Lower lobe of right lung (tissue), 2 donors: ENCODE results near the gene MYBPH. TPM values are rescaled to one million over a fixed set of nuclear protein-coding genes. Genes with fewer than 3 reads are reported as not detected.

Experiments used
- ATAC-seq, 2 donors: fragments of 200-7000 bp; cut with Tn5 transposase; one replicate each; pipeline ENCODE4 v1.9.1; 2020 to 2022; ENCODE audit warnings: mild to moderate bottlenecking in 2 of 2, moderate library complexity in 2 of 2
- DNase-seq: peaks from one replicate; pipeline ENCODE4 v3.0.0-alpha.2; 2020
- H3K27ac ChIP-seq: fragments of 200-600 bp; one replicate; pipeline ENCODE4 v1.8.0; 2022
- H3K27me3 ChIP-seq: fragments of 200-600 bp; one replicate; pipeline ENCODE4 v1.8.0; 2022; ENCODE audit warnings: low read depth
- H3K36me3 ChIP-seq: fragments of 200-600 bp; one replicate; pipeline ENCODE4 v1.8.0; 2022; ENCODE audit warnings: mild to moderate bottlenecking
- H3K4me1 ChIP-seq: fragments of 200-600 bp; one replicate; pipeline ENCODE4 v1.8.0; 2022
- H3K4me3 ChIP-seq: fragments of 200-600 bp; one replicate; pipeline ENCODE4 v1.8.0; 2022; ENCODE audit warnings: mild to moderate bottlenecking
- H3K9me3 ChIP-seq: fragments of 200-600 bp; one replicate; pipeline ENCODE4 v1.8.0; 2022
- CTCF ChIP-seq: fragments of 200-600 bp; IDR thresholded peaks from one replicate; pipeline ENCODE4 v1.8.0; 2022; ENCODE audit warnings: antibody characterized with exemption, mild to moderate bottlenecking
- intact Hi-C: fragments of 100-400 bp; cut with DNase I; formaldehyde crosslinking; loops from one replicate; pipeline ENCODE4 v1.11.0; 2022
- total RNA-seq: library from RNA; stranded (reverse); fragmentation: NEBNext Ultra II Directional; extraction: Animal tissue kit (Norgen Biotek cat#: 25700); gene quantifications from one replicate; pipeline ENCODE4 v1.2.1, GENCODE V29; 2021
- donor health status: DM: no; HTN: yes; CAD: no; lungs with severe emphysema.

Gene MYBPH
- total RNA-seq, 1 donor from 2014 or later: not detected

- no peak overlapping the region for H3K27ac ChIP-seq
- H3K4me3 ChIP-seq: no peak overlapping the region
- DNase-seq: no peak
- peaks cover 21% of the 10 kb centered on the region for H3K4me1 ChIP-seq
- no peaks in the 10 kb centered on the region for H3K9me3 ChIP-seq
- no peak for ATAC-seq
- no peaks in the 10 kb centered on the region for H3K27me3 ChIP-seq
- intact Hi-C loops: no loop called here
- TF ChIP-seq CTCF: no peak
- H3K36me3 ChIP-seq: no peaks in the 10 kb centered on the region
These were observed 3.4 kb upstream of the MYBPH start for GRCh38 chr1:203178821-203179666.

GRCh38 chr1:203178083-203178482, 2.5 kb upstream of the MYBPH start:
- ATAC-seq (no peak), DNase-seq (no peak)
- Histone ChIP-seq H3K27ac (no peak overlapping the region), H3K4me3 (no peak overlapping the region), H3K27me3 (no peaks in the 10 kb centered on the region), H3K9me3 (no peaks in the 10 kb centered on the region), H3K4me1 (peaks cover 21% of the 10 kb centered on the region), H3K36me3 (no peaks in the 10 kb centered on the region)
- intact Hi-C loops: no loop called here
- no peak for TF ChIP-seq CTCF

GRCh38 chr1:203177470-203178039, 1.9 kb upstream of the MYBPH start:
- Histone ChIP-seq H3K4me3 (no peak overlapping the region), H3K9me3 (no peaks in the 10 kb centered on the region), H3K36me3 (no peaks in the 10 kb centered on the region), H3K4me1 (peaks cover 21% of the 10 kb centered on the region), H3K27me3 (no peaks in the 10 kb centered on the region), H3K27ac (no peak overlapping the region)
- no peak for TF ChIP-seq CTCF
- intact Hi-C loops: no loop called here
- DNase-seq: no peak
- ATAC-seq: peak in 1 of 2 donors; percentile 16

- DNase-seq (no peak), ATAC-seq (no peak)
- Histone ChIP-seq H3K36me3 (no peaks in the 10 kb centered on the region), H3K27ac (no peak overlapping the region), H3K4me3 (no peak overlapping the region), H3K9me3 (no peaks in the 10 kb centered on the region), H3K4me1 (peaks cover 21% of the 10 kb centered on the region), H3K27me3 (no peaks in the 10 kb centered on the region)
- TF ChIP-seq CTCF: no peak
- intact Hi-C loops: no loop called here
These were observed 1.4 kb upstream of the MYBPH start for GRCh38 chr1:203177036-203177405.

GRCh38 chr1:203176273-203177035, 828 bp upstream of the MYBPH start:
- Histone ChIP-seq H3K27me3 (no peaks in the 10 kb centered on the region), H3K4me1 (peaks cover 21% of the 10 kb centered on the region), H3K36me3 (no peaks in the 10 kb centered on the region), H3K4me3 (no peak overlapping the region), H3K9me3 (no peaks in the 10 kb centered on the region), H3K27ac (no peak overlapping the region)
- ATAC-seq (no peak), DNase-seq (no peak)
- intact Hi-C loops: no loop called here
- no peak for TF ChIP-seq CTCF
